HCT116 (cell line): ENCODE measurements around the gene SEMA6B. TPM values are rescaled to one million over a fixed set of nuclear protein-coding genes. Genes with fewer than 3 reads are reported as not detected.

ENCODE experiments used
- ATAC-seq: fragments of 200-7000 bp; cut with Tn5 transposase; 2 replicates; pipeline ENCODE4 v1.9.1; 2020; ENCODE audit warnings: mild to moderate bottlenecking, moderate library complexity
- BruUV-seq: library from RNA; stranded (reverse); fragments of 400-500 nt; replicated peaks from 2 replicates; lab custom pipeline; 2021; lab: Mats Ljungman, UMichigan
- CTCF ChIA-PET: fragments of 300-600 bp; sonication (Branson Sonifier 250); formaldehyde crosslinking; loops from one replicate; lab custom pipeline; 2021; ENCODE audit warnings: antibody characterized with exemption; lab: Charles Lee
- POLR2A ChIA-PET: fragments of 300-600, 350-600 bp; sonication (Branson Sonifier 250); formaldehyde crosslinking; loops from one replicate; lab custom pipeline; 2021; ENCODE audit warnings: antibody characterized with exemption; lab: Charles Lee
- RAD21 ChIA-PET, 2 experiments: fragments of 300-600 bp; sonication (Branson Sonifier 250); formaldehyde crosslinking; loops; one replicate each; lab custom pipeline; 2023; ENCODE audit warnings: low total read pairs in 2 of 2; ENCODE audit not compliant: uncharacterized antibody in 2 of 2, unreplicated experiment in 2 of 2, low non-redundant PET in 1 of 2; lab: Charles Lee
- DNase-seq: peaks from one replicate; pipeline ENCODE4 v3.0.0-alpha.2; 2010; ENCODE audit warnings: low read depth, low spot score
- H2AFZ ChIP-seq: fragments of 200-600 bp; shearing (Covaris generic), sonication (generic); 2 replicates; pipeline ENCODE4 v1.6.1; 2017; ENCODE audit warnings: low read depth, mixed run types, mixed read lengths, antibody characterized with exemption, low read length; ENCODE audit not compliant: poor library complexity, severe bottlenecking
- H3K27ac ChIP-seq: 2 replicates; pipeline ENCODE4 v1.5.1; 2012; ENCODE audit warnings: low read depth, low read length
- H3K27me3 ChIP-seq: fragments of 200-600 bp; sonication (generic); 2 replicates; pipeline ENCODE4 v1.6.1; 2016; ENCODE audit warnings: mixed run types, low read length, mixed read lengths; ENCODE audit not compliant: insufficient read depth
- H3K36me3 ChIP-seq, 2 experiments: fragments of 200-500 bp in 1 of 2; fragments of 200-600 bp in 1 of 2; sonication (Bioruptor generic) in 1 of 2; sonication (generic) in 1 of 2; 2 replicates each; pipeline versions ENCODE4 v1.5.1 to v1.6.1; 2014 to 2016; ENCODE audit warnings: low read length in 2 of 2, inconsistent platforms in 1 of 2, mixed read lengths in 1 of 2, mixed run types in 1 of 2; ENCODE audit not compliant: insufficient read depth in 2 of 2, control insufficient read depth in 1 of 2
- H3K4me1 ChIP-seq, 2 experiments: fragments of 200-600 bp in 1 of 2; sonication (generic) in 1 of 2; 2 replicates each; pipeline versions ENCODE4 v1.5.1 to v1.6.1; 2012 to 2017; ENCODE audit warnings: low read length in 2 of 2, inconsistent platforms in 1 of 2, mild to moderate bottlenecking in 1 of 2, mixed read lengths in 1 of 2, mixed run types in 1 of 2, moderate library complexity in 1 of 2; ENCODE audit not compliant: insufficient read depth in 2 of 2, control insufficient read depth in 1 of 2
- H3K4me2 ChIP-seq: fragments of 200-600 bp; sonication (generic); 2 replicates; pipeline ENCODE4 v1.6.1; 2017; ENCODE audit warnings: mixed run types, low read length, mixed read lengths
- H3K4me3 ChIP-seq, 2 experiments: fragments of 200-600 bp in 1 of 2; sonication (generic) in 1 of 2; replicated peaks in 1 of 2; 2 replicates each; pipeline ENCODE4 v1.5.1; 2011 to 2016; ENCODE audit warnings: low read length in 2 of 2, control low read depth in 1 of 2, low read depth in 1 of 2, mild to moderate bottlenecking in 1 of 2, mixed read lengths in 1 of 2, mixed run types in 1 of 2
- H3K79me2 ChIP-seq: fragments of 200-600 bp; sonication (generic); 2 replicates; pipeline ENCODE4 v1.6.1; 2017; ENCODE audit warnings: mild to moderate bottlenecking, mixed run types, low read length, moderate library complexity, mixed read lengths; ENCODE audit not compliant: insufficient read depth
- H3K9ac ChIP-seq: fragments of 200-600 bp; sonication (generic); 2 replicates; pipeline ENCODE4 v1.6.1; 2016; ENCODE audit warnings: low read length, mixed read lengths
- H3K9me2 ChIP-seq: fragments of 200-600 bp; sonication (generic), shearing (Covaris generic); 2 replicates; pipeline ENCODE4 v1.6.1; 2017; ENCODE audit warnings: mixed run types, mild to moderate bottlenecking, moderate library complexity; ENCODE audit not compliant: insufficient read depth
- H3K9me3 ChIP-seq, 2 experiments: fragments of 200-500 bp in 1 of 2; fragments of 200-600 bp in 1 of 2; sonication (Bioruptor generic) in 1 of 2; sonication (generic) in 1 of 2; 2 replicates each; pipeline ENCODE4 v1.6.1; 2014 to 2017; ENCODE audit warnings: low read length in 2 of 2, mixed read lengths in 2 of 2, inconsistent platforms in 1 of 2, low read depth in 1 of 2, mild to moderate bottlenecking in 1 of 2, mixed run types in 1 of 2, moderate library complexity in 1 of 2; ENCODE audit not compliant: control insufficient read depth in 1 of 2, insufficient read depth in 1 of 2
- H4K20me1 ChIP-seq: fragments of 200-600 bp; sonication (generic), shearing (Covaris generic); 2 replicates; pipeline ENCODE4 v1.6.1; 2017; ENCODE audit warnings: mixed run types, mild to moderate bottlenecking, moderate library complexity; ENCODE audit not compliant: insufficient read depth
- CBX3 ChIP-seq: IDR thresholded peaks from 2 replicates; pipeline ENCODE4 v1.6.1; 2012; ENCODE audit warnings: low read depth
- CEBPB ChIP-seq: IDR thresholded peaks from 2 replicates; pipeline ENCODE4 v1.6.1; 2012; ENCODE audit warnings: low read depth
- EGR1 ChIP-seq: IDR thresholded peaks from 2 replicates; pipeline ENCODE4 v1.6.1; 2012; ENCODE audit warnings: low read depth
- EZH2phosphoT487 ChIP-seq: fragments of 200-600 bp; IDR thresholded peaks from 2 replicates; pipeline ENCODE4 v1.6.1; 2018; ENCODE audit warnings: antibody characterized with exemption, borderline replicate concordance
- FOSL1 ChIP-seq: IDR thresholded peaks from 2 replicates; pipeline ENCODE4 v1.6.1; 2012; ENCODE audit warnings: low read depth
- JUND ChIP-seq: IDR thresholded peaks from 2 replicates; pipeline ENCODE4 v1.6.1; 2012
- POLR2A ChIP-seq: IDR thresholded peaks from 2 replicates; pipeline ENCODE4 v1.7.0; 2011; ENCODE audit warnings: borderline replicate concordance; ENCODE audit not compliant: insufficient read depth, insufficient read length; ENCODE audit errors: extremely low read depth
- POLR2AphosphoS5 ChIP-seq: IDR thresholded peaks from 2 replicates; pipeline ENCODE4 v1.6.1; 2011; ENCODE audit warnings: mild to moderate bottlenecking, low read depth, low read length, moderate library complexity
- RAD21 ChIP-seq: IDR thresholded peaks from 2 replicates; pipeline ENCODE4 v1.6.1; 2012; ENCODE audit warnings: low read depth, mild to moderate bottlenecking
- SIN3A ChIP-seq: IDR thresholded peaks from 2 replicates; pipeline ENCODE4 v1.6.1; 2012; ENCODE audit warnings: low read depth
- SRF ChIP-seq: IDR thresholded peaks from 2 replicates; pipeline ENCODE4 v1.6.1; 2012; ENCODE audit warnings: low read depth
- TCF7L2 ChIP-seq: IDR thresholded peaks from 2 replicates; pipeline ENCODE4 v1.7.0; 2011; ENCODE audit warnings: borderline replicate concordance, inconsistent platforms; ENCODE audit not compliant: insufficient read depth, insufficient read length; ENCODE audit errors: extremely low read depth
- YY1 ChIP-seq: IDR thresholded peaks from 2 replicates; pipeline ENCODE4 v1.6.1; 2011; ENCODE audit warnings: low read length, low read depth, moderate library complexity, mild to moderate bottlenecking; ENCODE audit not compliant: insufficient replicate concordance; ENCODE audit errors: extremely low read depth
- ZNF274 ChIP-seq: fragments of 200-500 bp; sonication (Bioruptor generic); IDR thresholded peaks from 2 replicates; pipeline ENCODE4 v1.6.1; 2014; ENCODE audit warnings: mild to moderate bottlenecking, low read depth, low read length, inconsistent platforms
- intact Hi-C: fragments of 100-400 bp; cut with micrococcal nuclease; formaldehyde crosslinking; loops from 2 replicates; pipeline ENCODE4 v1.10.0; 2022
- total RNA-seq: library from RNA; stranded (reverse); gene quantifications from one replicate; pipeline ENCODE4 v1.2.1, GENCODE V29; 2021; ENCODE audit not compliant: unreplicated experiment
- TF ChIP-seq, protein P1 (sequence below): IDR thresholded peaks from 2 replicates; pipeline ENCODE4 v1.6.1; 2012
- TF ChIP-seq, protein P2 (sequence below): IDR thresholded peaks from 2 replicates; pipeline ENCODE4 v1.6.1; 2011; ENCODE audit warnings: mild to moderate bottlenecking, low read length, moderate library complexity; ENCODE audit not compliant: insufficient replicate concordance; ENCODE audit errors: extremely low read depth
- TF ChIP-seq, protein P3 (sequence below): IDR thresholded peaks from 2 replicates; pipeline ENCODE4 v1.6.1; 2012
- TF ChIP-seq, protein P4 (sequence below): IDR thresholded peaks from 2 replicates; pipeline ENCODE4 v1.6.1; 2012; ENCODE audit warnings: low read depth

The SEMA6B gene
- total RNA-seq, 1 experiment from 2014 or later = 58.4 TPM

DNA sequence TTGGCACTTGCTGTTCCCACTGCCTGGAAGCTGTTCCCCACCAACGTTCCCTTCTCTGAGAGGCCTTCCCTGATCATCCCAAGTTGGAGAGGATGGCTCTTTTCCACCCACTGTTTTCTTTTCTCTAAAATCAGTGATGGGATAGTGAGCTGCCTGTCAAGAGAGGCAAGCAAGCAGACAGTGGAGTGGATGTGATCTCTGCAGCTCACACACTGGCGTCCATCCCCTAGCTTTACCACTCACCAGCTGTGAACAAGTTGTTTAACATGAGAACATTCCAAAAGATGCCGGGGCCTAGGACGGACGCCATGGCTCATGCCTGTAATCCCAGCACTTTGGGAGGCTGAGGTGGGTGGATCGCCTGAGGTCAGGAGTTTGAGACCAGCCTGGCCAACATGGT, 28.0 kb upstream of the SEMA6B start:
- Histone ChIP-seq H3K4me2 (no peak overlapping the region), H3K4me1 (peaks cover 6 to 36% of the 10 kb centered on the region in 2 experiments; a peak in 3 of 4 replicates), H3K79me2 (no peaks in the 10 kb centered on the region), H3K9me3 (no peaks in the 10 kb centered on the region), H2AFZ (no peak overlapping the region), H3K9ac (no peak overlapping the region), H4K20me1 (no peaks in the 10 kb centered on the region), H3K9me2 (no peaks in the 10 kb centered on the region), H3K36me3 (no peaks in the 10 kb centered on the region), H3K27ac (no peak overlapping the region), H3K27me3 (no peaks in the 10 kb centered on the region), H3K4me3 (no peak overlapping the region)
- TF ChIP-seq, protein P1, sequence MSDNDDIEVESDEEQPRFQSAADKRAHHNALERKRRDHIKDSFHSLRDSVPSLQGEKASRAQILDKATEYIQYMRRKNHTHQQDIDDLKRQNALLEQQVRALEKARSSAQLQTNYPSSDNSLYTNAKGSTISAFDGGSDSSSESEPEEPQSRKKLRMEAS = no peak
- TF ChIP-seq, protein P2, sequence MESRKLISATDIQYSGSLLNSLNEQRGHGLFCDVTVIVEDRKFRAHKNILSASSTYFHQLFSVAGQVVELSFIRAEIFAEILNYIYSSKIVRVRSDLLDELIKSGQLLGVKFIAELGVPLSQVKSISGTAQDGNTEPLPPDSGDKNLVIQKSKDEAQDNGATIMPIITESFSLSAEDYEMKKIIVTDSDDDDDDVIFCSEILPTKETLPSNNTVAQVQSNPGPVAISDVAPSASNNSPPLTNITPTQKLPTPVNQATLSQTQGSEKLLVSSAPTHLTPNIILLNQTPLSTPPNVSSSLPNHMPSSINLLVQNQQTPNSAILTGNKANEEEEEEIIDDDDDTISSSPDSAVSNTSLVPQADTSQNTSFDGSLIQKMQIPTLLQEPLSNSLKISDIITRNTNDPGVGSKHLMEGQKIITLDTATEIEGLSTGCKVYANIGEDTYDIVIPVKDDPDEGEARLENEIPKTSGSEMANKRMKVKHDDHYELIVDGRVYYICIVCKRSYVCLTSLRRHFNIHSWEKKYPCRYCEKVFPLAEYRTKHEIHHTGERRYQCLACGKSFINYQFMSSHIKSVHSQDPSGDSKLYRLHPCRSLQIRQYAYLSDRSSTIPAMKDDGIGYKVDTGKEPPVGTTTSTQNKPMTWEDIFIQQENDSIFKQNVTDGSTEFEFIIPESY = no peak
- TF ChIP-seq JUND = no peak
- no peak for TF ChIP-seq SRF
- no peak for TF ChIP-seq POLR2A
- TF ChIP-seq POLR2AphosphoS5 = no peak
- no peak for TF ChIP-seq CBX3
- no peak for TF ChIP-seq EGR1
- TF ChIP-seq EZH2phosphoT487 = no peak
- TF ChIP-seq CEBPB = no peak
- no peak for TF ChIP-seq SIN3A
- TF ChIP-seq ZNF274 = no peak
- TF ChIP-seq, protein P3, sequence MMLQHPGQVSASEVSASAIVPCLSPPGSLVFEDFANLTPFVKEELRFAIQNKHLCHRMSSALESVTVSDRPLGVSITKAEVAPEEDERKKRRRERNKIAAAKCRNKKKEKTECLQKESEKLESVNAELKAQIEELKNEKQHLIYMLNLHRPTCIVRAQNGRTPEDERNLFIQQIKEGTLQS = no peak
- TF ChIP-seq YY1 = no peak
- TF ChIP-seq RAD21 = no peak
- TF ChIP-seq FOSL1 = no peak
- no peak for TF ChIP-seq TCF7L2
- TF ChIP-seq, protein P4, sequence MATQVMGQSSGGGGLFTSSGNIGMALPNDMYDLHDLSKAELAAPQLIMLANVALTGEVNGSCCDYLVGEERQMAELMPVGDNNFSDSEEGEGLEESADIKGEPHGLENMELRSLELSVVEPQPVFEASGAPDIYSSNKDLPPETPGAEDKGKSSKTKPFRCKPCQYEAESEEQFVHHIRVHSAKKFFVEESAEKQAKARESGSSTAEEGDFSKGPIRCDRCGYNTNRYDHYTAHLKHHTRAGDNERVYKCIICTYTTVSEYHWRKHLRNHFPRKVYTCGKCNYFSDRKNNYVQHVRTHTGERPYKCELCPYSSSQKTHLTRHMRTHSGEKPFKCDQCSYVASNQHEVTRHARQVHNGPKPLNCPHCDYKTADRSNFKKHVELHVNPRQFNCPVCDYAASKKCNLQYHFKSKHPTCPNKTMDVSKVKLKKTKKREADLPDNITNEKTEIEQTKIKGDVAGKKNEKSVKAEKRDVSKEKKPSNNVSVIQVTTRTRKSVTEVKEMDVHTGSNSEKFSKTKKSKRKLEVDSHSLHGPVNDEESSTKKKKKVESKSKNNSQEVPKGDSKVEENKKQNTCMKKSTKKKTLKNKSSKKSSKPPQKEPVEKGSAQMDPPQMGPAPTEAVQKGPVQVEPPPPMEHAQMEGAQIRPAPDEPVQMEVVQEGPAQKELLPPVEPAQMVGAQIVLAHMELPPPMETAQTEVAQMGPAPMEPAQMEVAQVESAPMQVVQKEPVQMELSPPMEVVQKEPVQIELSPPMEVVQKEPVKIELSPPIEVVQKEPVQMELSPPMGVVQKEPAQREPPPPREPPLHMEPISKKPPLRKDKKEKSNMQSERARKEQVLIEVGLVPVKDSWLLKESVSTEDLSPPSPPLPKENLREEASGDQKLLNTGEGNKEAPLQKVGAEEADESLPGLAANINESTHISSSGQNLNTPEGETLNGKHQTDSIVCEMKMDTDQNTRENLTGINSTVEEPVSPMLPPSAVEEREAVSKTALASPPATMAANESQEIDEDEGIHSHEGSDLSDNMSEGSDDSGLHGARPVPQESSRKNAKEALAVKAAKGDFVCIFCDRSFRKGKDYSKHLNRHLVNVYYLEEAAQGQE = no peak
- ATAC-seq = no peak
- intact Hi-C loops = no loop called here
- DNase-seq = no peak
- BruUV-seq = no TSS peak
- RAD21 ChIA-PET = no interaction called here
- CTCF ChIA-PET = interaction anchor here (1.5 kb wide), 1 partner anchor 49 kb away, joined by 5 read pairs; no protein-coding TSS in a partner anchor
- POLR2A ChIA-PET = interaction anchor here (1.0 kb wide), 1 partner anchor 10 kb away, joined by 3 read pairs; no protein-coding TSS in a partner anchor
